Keratinocyte (primary cell): Measurements from ENCODE around the gene NDOR1. TPM values are rescaled to one million over a fixed set of nuclear protein-coding genes. Genes with fewer than 3 reads are reported as not detected.

ENCODE experiments used
- DNase-seq: peaks from one replicate; pipeline ENCODE4 v3.0.0-alpha.2; 2011; ENCODE audit warnings: low read depth, missing footprints, low spot score
- FAIRE-seq: peaks from 2 replicates; lab custom pipeline; 2011; peaks lifted over from hg19 to GRCh38; lab: Jason Lieb, UNC
- H2AFZ ChIP-seq: 2 replicates; pipeline ENCODE4 v1.6.0; 2012; ENCODE audit warnings: low read length, control low read depth, inconsistent platforms; ENCODE audit not compliant: control insufficient read depth
- H3K27ac ChIP-seq: 2 replicates; pipeline ENCODE4 v1.5.1; 2011; ENCODE audit warnings: low read length; ENCODE audit not compliant: control insufficient read depth, insufficient read depth
- H3K27me3 ChIP-seq: 3 replicates; pipeline ENCODE4 v1.6.0; 2011; ENCODE audit warnings: low read length; ENCODE audit not compliant: control insufficient read depth, insufficient read depth; ENCODE audit errors: extremely low read depth
- H3K36me3 ChIP-seq, 2 experiments: 2 replicates in 1 of 2; 3 replicates in 1 of 2; pipeline ENCODE4 v1.5.1; 2011; ENCODE audit warnings: low read length in 2 of 2, mild to moderate bottlenecking in 1 of 2; ENCODE audit not compliant: control insufficient read depth in 2 of 2, insufficient read depth in 2 of 2; ENCODE audit errors: extremely low read depth in 1 of 2
- H3K4me1 ChIP-seq: 3 replicates; pipeline ENCODE4 v1.5.1; 2011; ENCODE audit warnings: low read length; ENCODE audit not compliant: control insufficient read depth, insufficient read depth; ENCODE audit errors: extremely low read depth
- H3K4me2 ChIP-seq: 3 replicates; pipeline ENCODE4 v1.6.0; 2011; ENCODE audit warnings: low read depth, low read length; ENCODE audit not compliant: control insufficient read depth, insufficient read depth; ENCODE audit errors: extremely low read depth
- H3K4me3 ChIP-seq, 3 experiments: fragments of 200-600 bp in 1 of 3; sonication (generic) in 1 of 3; 2 replicates in 2 of 3; 3 replicates in 1 of 3; pipeline ENCODE4 v1.5.1; 2011 to 2016; ENCODE audit warnings: low read length in 3 of 3, mild to moderate bottlenecking in 3 of 3, control low read depth in 2 of 3, inconsistent platforms in 1 of 3, low read depth in 1 of 3, mixed read lengths in 1 of 3, mixed run types in 1 of 3, moderate library complexity in 1 of 3; ENCODE audit not compliant: control insufficient read depth in 2 of 3, insufficient read depth in 2 of 3; ENCODE audit errors: extremely low read depth in 1 of 3
- H3K79me2 ChIP-seq: 2 replicates; pipeline ENCODE4 v1.6.0; 2012; ENCODE audit warnings: low read length; ENCODE audit not compliant: control insufficient read depth, insufficient read depth
- H3K9ac ChIP-seq: 3 replicates; pipeline ENCODE4 v1.6.0; 2011; ENCODE audit warnings: low read length; ENCODE audit not compliant: control insufficient read depth, insufficient read depth; ENCODE audit errors: extremely low read depth
- H3K9me1 ChIP-seq: 3 replicates; pipeline ENCODE4 v1.6.0; 2011; ENCODE audit warnings: low read length; ENCODE audit not compliant: control insufficient read depth, insufficient read depth; ENCODE audit errors: extremely low read depth
- H3K9me3 ChIP-seq: 2 replicates; pipeline ENCODE4 v1.5.1; 2012; ENCODE audit warnings: low read depth, low read length; ENCODE audit not compliant: control insufficient read depth
- H4K20me1 ChIP-seq: 3 replicates; pipeline ENCODE4 v1.6.0; 2011; ENCODE audit warnings: low read length; ENCODE audit not compliant: control insufficient read depth, insufficient read depth; ENCODE audit errors: extremely low read depth
- EZH2 ChIP-seq: IDR thresholded peaks from one replicate; pipeline ENCODE4 v1.6.1; 2012; ENCODE audit warnings: inconsistent platforms, mild to moderate bottlenecking, low read length, moderate library complexity
- dilution Hi-C: fragments of 300-500 bp; cut with MboI; formaldehyde crosslinking; loops from one replicate; pipeline ENCODE4 v1.7.0; 2020; ENCODE audit warnings: low sequenced_read_pairs; ENCODE audit not compliant: extremely low pct_ligation_motif_present
- polyA plus RNA-seq, 5 experiments: library from polyadenylated mRNA; depleted of rRNA in 3 of 5; stranded (reverse) in 3 of 5; stranded (forward) in 1 of 5; unstranded in 1 of 5; fragments of >200 nt; gene quantifications; 1 replicate in 1 of 5; 2 replicates in 3 of 5; 3 replicates in 1 of 5; pipeline versions ENCODE4 v1.2.1 to v1.2.3, GENCODE V29; 2011 to 2012; ENCODE audit warnings: missing spikeins in 2 of 5, low read depth in 1 of 5, low replicate concordance in 1 of 5
- TF ChIP-seq, protein P1 (sequence below), 3 experiments: IDR thresholded peaks in 1 of 3; conservative IDR thresholded peaks in 1 of 3; optimal IDR thresholded peaks in 1 of 3; 2 replicates in 2 of 3; 3 replicates in 1 of 3; pipeline versions ENCODE3 to v1.5.1; 2011; ENCODE audit warnings: low read length in 3 of 3, mild to moderate bottlenecking in 3 of 3, moderate library complexity in 2 of 3, control low read depth in 1 of 3, inconsistent platforms in 1 of 3; ENCODE audit not compliant: insufficient read depth in 2 of 3; ENCODE audit errors: extremely low read depth in 1 of 3

NDOR1 gene
- polyA plus RNA-seq, 1 donor (not counting 4 experiments of a cell fraction or from before 2014, with no cell fraction given), result 3.9 TPM

DNA sequence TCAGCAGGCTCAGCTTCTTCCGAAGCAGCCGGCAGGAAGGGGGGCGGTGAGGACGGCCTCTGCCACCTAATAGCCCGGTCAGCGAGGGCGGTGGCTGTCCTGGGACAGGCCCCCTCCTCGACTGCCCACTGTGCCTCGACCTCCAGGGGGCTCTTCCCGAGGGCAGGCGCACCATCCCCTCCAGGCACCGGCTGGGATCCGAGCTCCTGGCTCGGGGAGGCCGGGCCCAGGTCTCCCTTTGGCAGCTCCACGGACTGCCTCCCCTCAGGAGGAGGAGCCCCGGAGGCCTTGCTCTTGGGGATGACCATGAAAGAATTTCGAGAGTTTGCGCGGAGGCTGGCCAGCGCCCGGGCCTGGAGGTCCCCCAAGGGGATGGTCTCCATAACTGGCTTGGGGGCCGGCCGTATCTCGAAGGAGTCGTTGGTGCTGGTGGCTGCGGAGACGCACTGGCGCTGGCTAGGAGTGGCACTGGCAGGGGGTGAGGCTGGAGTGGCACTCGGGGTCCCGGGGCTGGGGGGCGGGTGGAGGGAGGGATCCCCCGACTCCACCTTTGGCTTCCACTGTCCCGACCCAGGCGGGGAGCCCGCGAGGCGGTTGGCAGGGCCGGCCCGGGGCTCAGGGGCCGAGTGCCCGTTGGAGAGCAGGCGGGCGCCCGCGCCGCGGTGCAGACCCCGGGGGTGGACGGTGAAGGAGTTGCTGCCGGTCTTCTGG, 5.9 kb upstream of the NDOR1 start:
- DNase-seq, result no peak
- Histone ChIP-seq H2AFZ (no peak overlapping the region), H3K27ac (no peak overlapping the region), H3K4me2 (peak overlapping the region; percentile 41), H3K4me1 (peaks cover 44% of the 10 kb centered on the region), H3K79me2 (peaks cover 25% of the 10 kb centered on the region), H3K4me3 (peak overlapping the region in 2 of 3 experiments; percentile 25 to 32), H3K9me1 (peaks cover 3% of the 10 kb centered on the region), H3K36me3 (no peaks in the 10 kb centered on the region), H4K20me1 (peaks cover 7% of the 10 kb centered on the region), H3K27me3 (no peaks in the 10 kb centered on the region), H3K9me3 (no peaks in the 10 kb centered on the region), H3K9ac (no peak overlapping the region)
- dilution Hi-C loops, result no loop called here
- TF ChIP-seq, protein P1, sequence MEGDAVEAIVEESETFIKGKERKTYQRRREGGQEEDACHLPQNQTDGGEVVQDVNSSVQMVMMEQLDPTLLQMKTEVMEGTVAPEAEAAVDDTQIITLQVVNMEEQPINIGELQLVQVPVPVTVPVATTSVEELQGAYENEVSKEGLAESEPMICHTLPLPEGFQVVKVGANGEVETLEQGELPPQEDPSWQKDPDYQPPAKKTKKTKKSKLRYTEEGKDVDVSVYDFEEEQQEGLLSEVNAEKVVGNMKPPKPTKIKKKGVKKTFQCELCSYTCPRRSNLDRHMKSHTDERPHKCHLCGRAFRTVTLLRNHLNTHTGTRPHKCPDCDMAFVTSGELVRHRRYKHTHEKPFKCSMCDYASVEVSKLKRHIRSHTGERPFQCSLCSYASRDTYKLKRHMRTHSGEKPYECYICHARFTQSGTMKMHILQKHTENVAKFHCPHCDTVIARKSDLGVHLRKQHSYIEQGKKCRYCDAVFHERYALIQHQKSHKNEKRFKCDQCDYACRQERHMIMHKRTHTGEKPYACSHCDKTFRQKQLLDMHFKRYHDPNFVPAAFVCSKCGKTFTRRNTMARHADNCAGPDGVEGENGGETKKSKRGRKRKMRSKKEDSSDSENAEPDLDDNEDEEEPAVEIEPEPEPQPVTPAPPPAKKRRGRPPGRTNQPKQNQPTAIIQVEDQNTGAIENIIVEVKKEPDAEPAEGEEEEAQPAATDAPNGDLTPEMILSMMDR (optimal IDR thresholded peaks at IDR 0.05 in 1 of 3, IDR thresholded peaks at IDR 0.05 in 1 of 3, conservative IDR thresholded peaks at IDR 0.05 in 1 of 3; ENCODE audit: extremely low read depth in 1 of 3, insufficient read depth in 2 of 3, low read length in 3 of 3), result no peak
- FAIRE-seq, result no peak

DNA sequence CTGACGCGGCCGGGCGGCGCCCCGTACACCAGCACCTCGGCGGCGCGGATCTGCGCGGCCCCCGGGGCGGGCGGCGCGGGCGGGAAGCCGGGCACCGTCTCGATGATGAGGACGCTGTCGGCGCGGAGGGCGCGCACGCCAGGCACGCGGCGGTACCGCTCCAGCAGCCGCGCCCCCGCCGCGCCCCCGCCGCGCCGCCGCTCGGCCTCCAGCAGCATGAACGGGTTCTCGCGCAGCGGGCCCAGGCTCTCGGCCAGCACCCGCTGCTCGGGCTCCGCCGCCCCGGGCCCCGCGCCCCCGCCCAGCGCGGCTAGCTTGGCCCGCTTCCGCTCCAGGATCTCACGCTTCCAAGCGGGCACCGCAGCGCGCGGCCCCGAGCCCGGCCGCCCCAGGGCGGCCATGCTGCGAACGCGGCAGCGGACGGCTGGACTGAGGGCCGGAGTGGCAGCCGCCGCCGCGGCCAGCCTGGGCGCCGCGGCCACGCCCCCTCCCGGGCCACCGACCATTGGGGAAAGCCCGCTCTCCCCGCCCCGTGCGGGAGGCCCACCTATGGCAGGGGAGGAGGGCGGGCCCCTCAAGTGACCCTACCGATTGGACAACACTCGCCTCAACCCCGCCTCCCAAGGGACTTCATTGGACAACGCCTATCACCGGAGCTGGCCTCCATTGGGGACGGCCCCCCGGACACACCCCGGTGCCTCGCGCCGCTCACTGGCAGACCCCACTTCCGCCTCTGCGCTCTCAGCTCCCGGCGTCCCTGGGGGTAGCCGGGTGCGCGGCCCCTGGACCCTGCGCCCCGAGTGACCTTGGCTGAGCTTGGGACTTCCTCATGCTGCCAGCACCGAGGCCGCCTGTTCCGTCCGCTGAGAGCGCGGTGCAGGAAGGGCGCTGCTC, 4.9 kb upstream of the NDOR1 start, which contains the start of gene TPRN:
TPRN (minus strand) TSS at position 431 of the 894 bp plus-strand sequence; CDS start at position 401, 30 bp downstream.
- Histone ChIP-seq H3K9me1 (no peaks in the 10 kb centered on the region), H3K9ac (peak within 1 kb of the TSS; percentile 77), H3K79me2 (peaks cover 33% of the 10 kb centered on the region), H4K20me1 (peaks cover 5% of the 10 kb centered on the region), H3K4me1 (peaks cover 38% of the 10 kb centered on the region), H3K27ac (peak within 1 kb of the TSS; percentile 47), H3K36me3 (no peaks in the 10 kb centered on the region), H2AFZ (peak within 1 kb of the TSS; percentile 71), H3K27me3 (no peaks in the 10 kb centered on the region), H3K4me2 (peak within 1 kb of the TSS; percentile 93), H3K9me3 (no peaks in the 10 kb centered on the region), H3K4me3 (peak within 1 kb of the TSS; percentile 64 to 81 (median 71))
- DNase-seq (peak; percentile 94), FAIRE-seq (peak; percentile 71)
- TF ChIP-seq EZH2, result no peak
- TF ChIP-seq, protein P1 (optimal IDR thresholded peaks at IDR 0.05 in 1 of 3, IDR thresholded peaks at IDR 0.05 in 1 of 3, conservative IDR thresholded peaks at IDR 0.05 in 1 of 3; ENCODE audit: extremely low read depth in 1 of 3, insufficient read depth in 2 of 3, low read length in 3 of 3), result no peak
- dilution Hi-C loops, result no loop called here
